Peyer's patch (tissue), 4 donors: ENCODE measurements around the gene HNRNPLL. TPM values are rescaled to one million over a fixed set of nuclear protein-coding genes. Genes with fewer than 3 reads are reported as not detected.

Experiments used
- DNase-seq, 3 donors: peaks; one replicate each; pipeline ENCODE4 v3.0.0-alpha.2; 2017 to 2019
- H3K27ac ChIP-seq, 4 donors: fragments of 200-600 bp; sonication (generic); one replicate each; pipeline ENCODE4 v1.5.1; 2016 to 2019
- H3K27me3 ChIP-seq, 2 donors: fragments of 200-600 bp; sonication (generic); one replicate each; pipeline ENCODE4 v1.5.1; 2019
- H3K36me3 ChIP-seq, 3 donors: fragments of 200-600 bp; sonication (generic); one replicate each; pipeline ENCODE4 v1.5.1; 2016 to 2019
- H3K4me1 ChIP-seq, 4 donors: fragments of 200-600 bp; sonication (generic); one replicate each; pipeline ENCODE4 v1.5.1; 2016 to 2019
- H3K4me3 ChIP-seq, 4 donors: fragments of 200-600 bp; sonication (generic); 1 replicate in 3 of 4; 2 replicates in 1 of 4; pipeline ENCODE4 v1.5.1; 2016 to 2019; ENCODE audit warnings: mild to moderate bottlenecking in 1 of 4
- H3K9me3 ChIP-seq, 4 donors: fragments of 200-600 bp; sonication (generic); one replicate each; pipeline ENCODE4 v1.5.1; 2016 to 2019; ENCODE audit warnings: mild to moderate bottlenecking in 1 of 4
- CTCF ChIP-seq, 6 experiments: fragments of 450-650 bp in 4 of 6; fragments of 200-600 bp in 2 of 6; sonication (generic) in 1 of 6; IDR thresholded peaks; one replicate each; pipeline ENCODE4 v1.5.1; 2017 to 2019; ENCODE audit warnings: antibody characterized with exemption in 6 of 6, mild to moderate bottlenecking in 3 of 6, moderate library complexity in 1 of 6
- POLR2A ChIP-seq, 2 donors: fragments of 450-650 bp; IDR thresholded peaks; one replicate each; pipeline ENCODE4 v1.5.1; 2017; ENCODE audit warnings: antibody characterized with exemption in 2 of 2, mild to moderate bottlenecking in 2 of 2, moderate library complexity in 2 of 2
- total RNA-seq, 4 donors: library from RNA; depleted of rRNA; stranded (reverse); fragments of >200 nt; gene quantifications; one replicate each; pipeline ENCODE4 v1.1.0, GENCODE V29; 2016

The HNRNPLL gene
- total RNA-seq, 4 donors from 2014 or later, result 33.3 to 70.1 (median 48.0) TPM

DNA sequence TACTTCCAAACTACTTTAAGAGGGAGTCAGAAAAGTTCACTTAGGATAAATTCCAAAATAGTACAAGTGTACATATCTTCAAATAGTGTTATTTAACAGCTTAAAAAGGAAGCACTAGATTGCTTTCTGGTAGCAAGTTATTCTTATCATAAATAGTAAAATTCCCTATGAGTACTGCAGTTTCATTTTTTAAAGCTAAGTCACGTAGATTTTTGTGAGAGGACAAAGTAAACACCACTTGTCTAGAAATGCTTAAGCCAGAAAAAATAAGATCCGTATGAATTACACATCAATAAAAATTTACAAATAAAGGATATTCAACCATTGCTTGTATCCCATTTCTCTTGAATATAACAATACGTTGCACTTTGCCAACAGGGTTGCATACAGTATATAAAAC lies 19.2 kb downstream of the HNRNPLL start:
- H3K9me3 ChIP-seq, result no peaks in the 10 kb centered on the region
- no peak overlapping the region for H3K4me3 ChIP-seq
- peaks cover 0 to 29% (median 0%) of the 10 kb centered on the region in 3 donors for H3K36me3 ChIP-seq
- H3K4me1 ChIP-seq, result no peaks in the 10 kb centered on the region
- no peak for TF ChIP-seq CTCF (IDR thresholded peaks at IDR 0.05)
- no peak for TF ChIP-seq POLR2A (IDR thresholded peaks at IDR 0.05)
- no peak for DNase-seq
- H3K27ac ChIP-seq, result no peak overlapping the region
- H3K27me3 ChIP-seq, result no peaks in the 10 kb centered on the region

GRCh38 chr2:38581193-38582147 lies 21.3 kb downstream of the HNRNPLL start:
- Histone ChIP-seq H3K4me1 (no peaks in the 10 kb centered on the region), H3K9me3 (no peaks in the 10 kb centered on the region), H3K36me3 (peaks cover 0 to 45% (median 0%) of the 10 kb centered on the region in 3 donors), H3K27ac (no peak overlapping the region), H3K4me3 (no peak overlapping the region), H3K27me3 (no peaks in the 10 kb centered on the region)
- TF ChIP-seq CTCF (IDR thresholded peaks at IDR 0.05) (peak; percentile 24 to 86 (median 82)), POLR2A (IDR thresholded peaks at IDR 0.05) (no peak)
- peak in 1 of 3 donors; percentile 57 for DNase-seq

DNA sequence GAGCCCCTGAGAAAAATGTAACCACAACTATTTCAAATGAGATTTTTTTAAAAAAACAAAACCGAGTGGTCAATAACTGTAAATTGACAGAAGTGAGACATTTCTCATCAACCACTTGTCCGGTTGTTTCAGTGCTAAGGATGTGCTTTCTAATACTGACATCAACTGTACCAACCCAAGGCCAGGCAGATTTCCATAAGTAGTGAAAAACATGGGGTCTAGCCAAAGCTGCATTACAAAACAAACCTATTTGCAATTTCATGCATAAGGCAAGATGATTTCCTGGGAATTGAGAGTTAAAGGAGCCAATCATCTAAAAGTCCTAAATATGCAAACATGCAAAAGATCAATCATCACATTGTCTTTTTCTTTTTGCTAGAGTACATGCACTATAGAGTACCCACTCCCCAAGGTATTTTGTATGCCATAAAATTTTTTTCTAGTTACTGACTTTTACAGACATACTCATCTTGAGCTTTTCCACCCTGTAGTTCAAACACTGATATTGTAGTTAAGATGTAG lies 22.6 kb downstream of the HNRNPLL start:
- peaks cover 0 to 49% (median 0%) of the 10 kb centered on the region in 3 donors for H3K36me3 ChIP-seq
- H3K27ac ChIP-seq, result no peak overlapping the region
- no peaks in the 10 kb centered on the region for H3K27me3 ChIP-seq
- no peaks in the 10 kb centered on the region for H3K9me3 ChIP-seq
- H3K4me3 ChIP-seq, result no peak overlapping the region
- DNase-seq, result no peak
- TF ChIP-seq CTCF (IDR thresholded peaks at IDR 0.05), result no peak
- no peak for TF ChIP-seq POLR2A (IDR thresholded peaks at IDR 0.05)
- no peaks in the 10 kb centered on the region for H3K4me1 ChIP-seq

GRCh38 chr2:38578832-38579231 lies 23.9 kb downstream of the HNRNPLL start:
- TF ChIP-seq POLR2A (IDR thresholded peaks at IDR 0.05) (no peak), CTCF (IDR thresholded peaks at IDR 0.05) (no peak)
- Histone ChIP-seq H3K27me3 (no peaks in the 10 kb centered on the region), H3K9me3 (no peaks in the 10 kb centered on the region), H3K4me1 (no peaks in the 10 kb centered on the region), H3K27ac (no peak overlapping the region), H3K4me3 (no peak overlapping the region), H3K36me3 (peaks cover 0 to 42% (median 0%) of the 10 kb centered on the region in 3 donors)
- DNase-seq, result no peak

GRCh38 chr2:38574278-38574677 lies 28.4 kb downstream of the HNRNPLL start:
- peaks cover 0 to 55% (median 0%) of the 10 kb centered on the region in 3 donors for H3K36me3 ChIP-seq
- no peaks in the 10 kb centered on the region for H3K4me1 ChIP-seq
- no peak overlapping the region for H3K27ac ChIP-seq
- no peak for TF ChIP-seq CTCF (IDR thresholded peaks at IDR 0.05)
- TF ChIP-seq POLR2A (IDR thresholded peaks at IDR 0.05), result no peak
- no peak overlapping the region for H3K4me3 ChIP-seq
- no peaks in the 10 kb centered on the region for H3K9me3 ChIP-seq
- no peak for DNase-seq
- H3K27me3 ChIP-seq, result no peaks in the 10 kb centered on the region
